Upper lobe of left lung (tissue), 6 donors: Measurements from ENCODE around the gene IPO5. TPM values are rescaled to one million over a fixed set of nuclear protein-coding genes. Genes with fewer than 3 reads are reported as not detected.
"Not testable (repeated sequence)": the region's sequence is repeated elsewhere in the genome, so short reads cannot be mapped to it uniquely, and the experiment has no call there.

Source experiments
- ATAC-seq, 2 donors: fragments of 200-7000 bp; cut with Tn5 transposase; one replicate each; pipeline ENCODE4 v1.9.1; 2022; ENCODE audit warnings: mild to moderate bottlenecking in 2 of 2, moderate library complexity in 2 of 2; ENCODE audit not compliant: low FRiP score in 2 of 2
- DNase-seq, 2 donors: peaks; one replicate each; pipeline ENCODE4 v3.0.0-alpha.2; 2019 to 2020
- H3K27ac ChIP-seq, 4 donors: fragments of 200-600 bp; sonication (generic); one replicate each; pipeline ENCODE4 v1.5.1; 2016 to 2019
- H3K27me3 ChIP-seq, 4 donors: fragments of 200-600 bp; sonication (generic); one replicate each; pipeline ENCODE4 v1.5.1; 2017 to 2019
- H3K36me3 ChIP-seq, 4 donors: fragments of 200-600 bp; sonication (generic); one replicate each; pipeline ENCODE4 v1.5.1; 2016 to 2019
- H3K4me1 ChIP-seq, 4 donors: fragments of 200-600 bp; sonication (generic); one replicate each; pipeline ENCODE4 v1.5.1; 2018 to 2019
- H3K4me3 ChIP-seq, 4 donors: fragments of 200-600 bp; sonication (generic); one replicate each; pipeline ENCODE4 v1.5.1; 2017 to 2019; ENCODE audit warnings: mild to moderate bottlenecking in 2 of 4, moderate library complexity in 1 of 4
- H3K9me3 ChIP-seq, 4 donors: fragments of 200-600 bp; sonication (generic); one replicate each; pipeline ENCODE4 v1.5.1; 2018 to 2019
- CTCF ChIP-seq, 6 experiments: fragments of 450-650 bp in 4 of 6; fragments of 200-600 bp in 2 of 6; sonication (generic) in 2 of 6; IDR thresholded peaks; one replicate each; pipeline ENCODE4 v1.5.1; 2016 to 2019; ENCODE audit warnings: antibody characterized with exemption in 6 of 6
- EP300 ChIP-seq, 4 donors: sonication (generic); formaldehyde crosslinking; IDR thresholded peaks; one replicate each; pipeline ENCODE4 v1.5.1; 2017; ENCODE audit warnings: antibody characterized with exemption in 4 of 4, control low read depth in 2 of 4
- POLR2A ChIP-seq, 4 donors: fragments of 450-650 bp; IDR thresholded peaks; one replicate each; pipeline ENCODE4 v1.5.1; 2016 to 2017; ENCODE audit warnings: antibody characterized with exemption in 4 of 4, mild to moderate bottlenecking in 2 of 4
- POLR2AphosphoS5 ChIP-seq, 2 donors: sonication (generic); formaldehyde crosslinking; IDR thresholded peaks; one replicate each; pipeline ENCODE4 v1.5.1; 2017; ENCODE audit warnings: antibody characterized with exemption in 2 of 2
- WGBS, 2 donors: methylation state at CpG; one replicate each; pipeline ENCODE4 v1.1.5; 2017 to 2018; 5-methylcytosine and 5-hydroxymethylcytosine counted together
- total RNA-seq, 6 donors: library from RNA; depleted of rRNA in 4 of 6; stranded (reverse); fragments of >200 nt in 4 of 6; gene quantifications; one replicate each; pipeline versions ENCODE4 v1.1.0 to v1.2.1, GENCODE V29; 2016 to 2021
- donor health status: DM: no; HTN: no; CAD: no; lungs with moderate emphysema.
- donor health status: DM: no; HTN: yes; CAD: no; lungs with severe emphysema.

IPO5 gene
- total RNA-seq, 6 donors from 2014 or later, result 35.8 to 127 (median 75.6) TPM

GRCh38 chr13:98035373-98035772 is 81.9 kb downstream of the IPO5 start:
- TF ChIP-seq EP300 (IDR thresholded peaks at IDR 0.05) (no peak), CTCF (IDR thresholded peaks at IDR 0.05) (no peak), POLR2AphosphoS5 (IDR thresholded peaks at IDR 0.05) (no peak), POLR2A (IDR thresholded peaks at IDR 0.05) (no peak)
- Histone ChIP-seq H3K36me3 (no peaks in the 10 kb centered on the region), H3K27me3 (no peaks in the 10 kb centered on the region), H3K9me3 (no peaks in the 10 kb centered on the region), H3K4me3 (no peak overlapping the region), H3K4me1 (no peaks in the 10 kb centered on the region), H3K27ac (no peak overlapping the region)
- no peak for ATAC-seq
- no peak for DNase-seq
- WGBS, 2 donors, result 67 to 89% methylated on average over 5 of the region's 5 CpGs

- H3K9me3 ChIP-seq, H3K27me3 ChIP-seq, ATAC-seq, DNase-seq, H3K36me3 ChIP-seq, H3K4me3 ChIP-seq, H3K4me1 ChIP-seq, H3K27ac ChIP-seq: not testable (repeated sequence)
- WGBS, 2 donors, result 90 to 92% methylated on average over 11 to 12 of the region's 12 CpGs
These were observed 83.3 kb downstream of the IPO5 start for GRCh38 chr13:98036564-98037302.

- H3K4me3 ChIP-seq, result no peak overlapping the region
- WGBS, 2 donors, result 97 to 98% methylated on average over 7 of the region's 7 CpGs
- no peak for TF ChIP-seq POLR2A (IDR thresholded peaks at IDR 0.05)
- no peak for TF ChIP-seq CTCF (IDR thresholded peaks at IDR 0.05)
- no peak for TF ChIP-seq EP300 (IDR thresholded peaks at IDR 0.05)
- TF ChIP-seq POLR2AphosphoS5 (IDR thresholded peaks at IDR 0.05), result no peak
- no peaks in the 10 kb centered on the region for H3K9me3 ChIP-seq
- ATAC-seq, result no peak
- no peaks in the 10 kb centered on the region for H3K36me3 ChIP-seq
- no peak overlapping the region for H3K27ac ChIP-seq
- DNase-seq, result no peak
- H3K4me1 ChIP-seq, result no peaks in the 10 kb centered on the region
- no peaks in the 10 kb centered on the region for H3K27me3 ChIP-seq
These were observed 85.8 kb downstream of the IPO5 start for GRCh38 chr13:98039261-98039660.

- WGBS, 2 donors, result 80 to 83% methylated on average over 10 of the region's 10 CpGs
- Histone ChIP-seq H3K4me3 (no peak overlapping the region), H3K27ac (no peak overlapping the region), H3K27me3 (no peaks in the 10 kb centered on the region), H3K9me3 (no peaks in the 10 kb centered on the region), H3K36me3 (no peaks in the 10 kb centered on the region), H3K4me1 (no peaks in the 10 kb centered on the region)
- DNase-seq, result no peak
- no peak for ATAC-seq
- TF ChIP-seq EP300 (IDR thresholded peaks at IDR 0.05) (no peak), POLR2A (IDR thresholded peaks at IDR 0.05) (no peak), POLR2AphosphoS5 (IDR thresholded peaks at IDR 0.05) (no peak), CTCF (IDR thresholded peaks at IDR 0.05) (no peak)
These were observed 86.5 kb downstream of the IPO5 start for GRCh38 chr13:98039964-98040363.

- TF ChIP-seq POLR2A (IDR thresholded peaks at IDR 0.05) (no peak), EP300 (IDR thresholded peaks at IDR 0.05) (no peak), CTCF (IDR thresholded peaks at IDR 0.05) (no peak), POLR2AphosphoS5 (IDR thresholded peaks at IDR 0.05) (no peak)
- Histone ChIP-seq H3K27me3 (no peaks in the 10 kb centered on the region), H3K27ac (no peak overlapping the region), H3K4me3 (no peak overlapping the region), H3K4me1 (no peaks in the 10 kb centered on the region), H3K9me3 (no peaks in the 10 kb centered on the region), H3K36me3 (no peaks in the 10 kb centered on the region)
- ATAC-seq (no peak), DNase-seq (no peak)
- WGBS, 2 donors, result 82 to 85% methylated on average over 5 of the region's 5 CpGs
These were observed 87.8 kb downstream of the IPO5 start for GRCh38 chr13:98041081-98041820.
